Measurements from ENCODE around the gene TP63. TPM values are rescaled to one million over a fixed set of nuclear protein-coding genes. Genes with fewer than 3 reads are reported as not detected.

The TP63 gene
- total RNA-seq, 2 donors from 2014 or later = not detected

DNA sequence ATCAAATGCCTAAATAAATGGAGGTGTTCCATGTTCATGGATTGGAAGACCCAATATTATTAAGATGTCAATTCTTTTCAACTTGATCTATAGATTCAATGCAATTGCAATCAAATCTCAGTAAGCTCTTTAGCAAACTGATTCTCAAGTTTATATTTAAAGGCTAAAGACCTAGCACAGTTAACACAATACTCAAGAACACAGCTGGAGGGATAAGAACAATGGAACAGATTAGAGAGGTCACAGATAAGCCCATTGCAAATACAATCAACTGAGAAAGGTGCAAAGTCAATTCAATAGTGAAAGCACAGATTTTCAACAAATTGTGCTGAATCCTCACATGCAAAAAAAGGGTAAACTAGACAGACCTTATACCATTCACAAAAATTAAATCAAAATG, 290.6 kb downstream of the TP63 start:
- Mint-ChIP-seq H3K4me1 (peaks cover 17% of the 10 kb centered on the region), H3K27me3 (ENCODE audit: insufficient read depth) (peaks cover 9% of the 10 kb centered on the region), H3K36me3 (ENCODE audit: low read depth) (peaks cover 1% of the 10 kb centered on the region), H3K9me3 (peaks cover 1% of the 10 kb centered on the region), H3K4me3 (no peak overlapping the region), H3K27ac (no peak overlapping the region)
- H3K9ac ChIP-seq (ENCODE audit: extremely low read depth, low read length, poor library complexity, severe bottlenecking) = no peak overlapping the region
- no peak for DNase-seq
- no peak overlapping the region for H3K27ac ChIP-seq (ENCODE audit: low read depth, low read length)
- TF ChIP-seq, protein P1, sequence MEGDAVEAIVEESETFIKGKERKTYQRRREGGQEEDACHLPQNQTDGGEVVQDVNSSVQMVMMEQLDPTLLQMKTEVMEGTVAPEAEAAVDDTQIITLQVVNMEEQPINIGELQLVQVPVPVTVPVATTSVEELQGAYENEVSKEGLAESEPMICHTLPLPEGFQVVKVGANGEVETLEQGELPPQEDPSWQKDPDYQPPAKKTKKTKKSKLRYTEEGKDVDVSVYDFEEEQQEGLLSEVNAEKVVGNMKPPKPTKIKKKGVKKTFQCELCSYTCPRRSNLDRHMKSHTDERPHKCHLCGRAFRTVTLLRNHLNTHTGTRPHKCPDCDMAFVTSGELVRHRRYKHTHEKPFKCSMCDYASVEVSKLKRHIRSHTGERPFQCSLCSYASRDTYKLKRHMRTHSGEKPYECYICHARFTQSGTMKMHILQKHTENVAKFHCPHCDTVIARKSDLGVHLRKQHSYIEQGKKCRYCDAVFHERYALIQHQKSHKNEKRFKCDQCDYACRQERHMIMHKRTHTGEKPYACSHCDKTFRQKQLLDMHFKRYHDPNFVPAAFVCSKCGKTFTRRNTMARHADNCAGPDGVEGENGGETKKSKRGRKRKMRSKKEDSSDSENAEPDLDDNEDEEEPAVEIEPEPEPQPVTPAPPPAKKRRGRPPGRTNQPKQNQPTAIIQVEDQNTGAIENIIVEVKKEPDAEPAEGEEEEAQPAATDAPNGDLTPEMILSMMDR (conservative IDR thresholded peaks at IDR 0.05) = no peak
- H3K36me3 ChIP-seq (ENCODE audit: control insufficient read depth, insufficient read depth, low read length) = no peaks in the 10 kb centered on the region
- H3K9me3 ChIP-seq (ENCODE audit: control insufficient read depth, low read length) = peaks cover 5% of the 10 kb centered on the region
- H3K4me1 ChIP-seq (ENCODE audit: control insufficient read depth, insufficient read depth, low read length) = no peaks in the 10 kb centered on the region
- peaks cover 9% of the 10 kb centered on the region for H3K27me3 ChIP-seq (ENCODE audit: control insufficient read depth, insufficient read depth, low read length, poor library complexity, severe bottlenecking)
- H3K4me3 ChIP-seq (ENCODE audit: low read length) = no peak overlapping the region

DNA sequence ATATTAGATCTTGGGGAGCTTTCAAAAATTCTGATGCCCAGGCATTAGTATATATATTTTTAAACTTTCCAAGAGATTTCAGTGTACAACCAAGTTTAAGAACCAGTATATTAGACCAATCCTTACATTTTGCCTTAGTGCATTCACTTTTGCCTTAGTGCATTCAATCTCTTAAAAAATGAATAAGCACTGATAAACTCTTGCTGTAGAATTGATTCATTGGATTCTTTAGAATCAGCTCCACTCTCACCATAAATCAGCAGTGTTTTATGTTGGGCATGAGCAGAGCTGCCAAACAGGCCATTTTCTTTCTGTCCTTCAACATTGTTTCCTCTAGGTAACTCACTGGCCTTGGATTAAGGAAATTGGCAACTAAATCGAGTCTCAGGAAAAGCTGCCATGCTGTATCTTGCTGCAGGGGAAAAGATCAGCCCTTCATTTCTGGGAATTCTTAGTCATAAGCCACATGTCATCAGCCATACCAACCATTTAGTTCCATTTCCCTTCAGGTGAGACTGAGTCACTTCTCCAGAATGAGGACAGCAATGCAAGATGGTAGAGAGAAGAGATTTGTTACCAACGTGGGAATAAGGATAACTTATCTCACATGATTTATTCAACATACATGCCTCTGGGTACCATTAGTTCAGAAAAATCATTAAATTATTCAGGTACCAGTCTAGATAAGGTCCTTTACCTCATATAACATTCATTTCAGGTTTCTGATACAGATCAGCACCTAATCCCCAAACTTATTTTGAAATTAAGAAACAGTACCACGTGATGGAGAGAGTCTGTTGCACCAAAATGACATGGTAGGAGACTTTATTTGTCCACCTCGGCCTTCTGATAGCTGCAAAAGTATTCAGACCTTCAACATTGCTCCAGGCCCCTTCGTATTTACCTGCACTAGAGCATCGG, 297.0 kb downstream of the TP63 start:
- H3K27ac ChIP-seq (ENCODE audit: low read depth, low read length) = no peak overlapping the region
- no peaks in the 10 kb centered on the region for H3K4me1 ChIP-seq (ENCODE audit: control insufficient read depth, insufficient read depth, low read length)
- Mint-ChIP-seq H3K9me3 (no peaks in the 10 kb centered on the region), H3K36me3 (ENCODE audit: low read depth) (no peaks in the 10 kb centered on the region), H3K4me1 (no peaks in the 10 kb centered on the region), H3K4me3 (no peak overlapping the region), H3K27me3 (ENCODE audit: insufficient read depth) (peaks cover 2% of the 10 kb centered on the region), H3K27ac (no peak overlapping the region)
- H3K9me3 ChIP-seq (ENCODE audit: control insufficient read depth, low read length) = no peaks in the 10 kb centered on the region
- peaks cover 2% of the 10 kb centered on the region for H3K27me3 ChIP-seq (ENCODE audit: control insufficient read depth, insufficient read depth, low read length, poor library complexity, severe bottlenecking)
- DNase-seq = no peak
- no peak overlapping the region for H3K4me3 ChIP-seq (ENCODE audit: low read length)
- no peak overlapping the region for H3K9ac ChIP-seq (ENCODE audit: extremely low read depth, low read length, poor library complexity, severe bottlenecking)
- H3K36me3 ChIP-seq (ENCODE audit: control insufficient read depth, insufficient read depth, low read length) = no peaks in the 10 kb centered on the region
- TF ChIP-seq, protein P1 (conservative IDR thresholded peaks at IDR 0.05) = no peak
- WGBS, 2 experiments (ENCODE audit: insufficient coverage in 1 of 2, insufficient read length in 1 of 2) = 88 to 91% methylated on average over 5 to 6 of the region's 6 CpGs

DNA sequence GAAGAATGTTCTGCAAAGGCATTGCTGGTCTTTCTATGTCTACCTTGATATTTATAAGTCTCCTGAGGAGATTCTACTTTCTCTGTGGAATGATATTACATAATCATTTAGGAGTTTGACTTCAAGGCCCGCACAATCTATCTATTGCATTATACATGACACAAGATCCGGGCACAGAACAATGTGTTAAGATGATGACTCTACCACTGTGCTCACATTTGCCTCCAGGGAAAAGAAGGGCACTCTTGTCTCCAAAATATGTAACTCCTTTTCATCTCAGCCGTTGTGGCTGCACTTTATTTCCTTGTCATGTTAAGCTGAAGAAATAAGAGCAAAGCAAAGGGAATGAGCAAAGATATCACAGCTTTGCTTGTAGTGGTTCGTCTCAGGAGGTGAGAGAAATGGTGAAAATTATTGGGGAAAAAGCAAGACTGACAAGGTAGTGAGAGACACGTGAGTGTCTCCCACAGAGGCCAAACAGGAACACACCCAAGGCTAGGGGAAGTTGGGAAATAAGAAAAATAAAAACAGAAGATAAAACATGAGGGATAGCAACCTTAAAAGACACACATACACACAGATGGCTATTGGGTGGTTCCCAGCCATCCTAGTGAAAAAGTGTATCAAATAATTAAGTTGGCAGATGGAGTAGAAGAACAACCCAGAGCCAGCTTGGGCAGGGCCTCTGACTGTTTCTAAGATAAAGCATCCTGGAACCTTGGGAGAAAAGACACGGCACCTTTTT, 305.2 kb downstream of the TP63 start:
- 88 to 93% methylated on average over 6 of the region's 6 CpGs for WGBS, 2 experiments (ENCODE audit: insufficient coverage in 1 of 2, insufficient read length in 1 of 2)
- Histone ChIP-seq H3K27ac (ENCODE audit: low read depth, low read length) (no peak overlapping the region), H3K36me3 (ENCODE audit: control insufficient read depth, insufficient read depth, low read length) (no peaks in the 10 kb centered on the region), H3K9me3 (ENCODE audit: control insufficient read depth, low read length) (no peaks in the 10 kb centered on the region), H3K9ac (ENCODE audit: extremely low read depth, low read length, poor library complexity, severe bottlenecking) (no peak overlapping the region), H3K4me1 (ENCODE audit: control insufficient read depth, insufficient read depth, low read length) (no peaks in the 10 kb centered on the region), H3K4me3 (ENCODE audit: low read length) (no peak overlapping the region), H3K27me3 (ENCODE audit: control insufficient read depth, insufficient read depth, low read length, poor library complexity, severe bottlenecking) (no peaks in the 10 kb centered on the region)
- no peak overlapping the region for H3K27ac Mint-ChIP-seq
- no peak overlapping the region for H3K4me3 Mint-ChIP-seq
- peaks cover 15% of the 10 kb centered on the region for H3K4me1 Mint-ChIP-seq
- no peaks in the 10 kb centered on the region for H3K27me3 Mint-ChIP-seq (ENCODE audit: insufficient read depth)
- H3K36me3 Mint-ChIP-seq (ENCODE audit: low read depth) = no peaks in the 10 kb centered on the region
- DNase-seq = no peak
- H3K9me3 Mint-ChIP-seq = no peaks in the 10 kb centered on the region
- TF ChIP-seq, protein P1 (conservative IDR thresholded peaks at IDR 0.05) = no peak
